PC-3 (cell line): ENCODE measurements around the gene AFG1L. TPM values are rescaled to one million over a fixed set of nuclear protein-coding genes. Genes with fewer than 3 reads are reported as not detected.
"Not testable (repeated sequence)": the region's sequence is repeated elsewhere in the genome, so short reads cannot be mapped to it uniquely, and the experiment has no call there.

ENCODE experiments used
- ATAC-seq: fragments of 200-7000 bp; cut with Tn5 transposase; 2 replicates; pipeline ENCODE4 v1.9.1; 2020; ENCODE audit warnings: mild to moderate bottlenecking, moderate library complexity
- BruUV-seq: library from RNA; stranded (reverse); fragments of 400-500 nt; replicated peaks from 2 replicates; lab custom pipeline; 2021; lab: Mats Ljungman, UMichigan
- CTCF ChIA-PET: fragments of 300-600 bp; sonication (Branson Sonifier 250); formaldehyde crosslinking; loops from one replicate; lab custom pipeline; 2022; ENCODE audit warnings: antibody characterized with exemption; lab: Charles Lee
- POLR2A ChIA-PET: fragments of 300-600 bp; sonication (Branson Sonifier 250); formaldehyde crosslinking; loops from one replicate; lab custom pipeline; 2022; ENCODE audit warnings: antibody characterized with exemption; ENCODE audit not compliant: unreplicated experiment; lab: Charles Lee
- DNase-seq: peaks from one replicate; pipeline ENCODE4 v3.0.0-alpha.2; 2015
- H2AFZ ChIP-seq: fragments of 300-600 bp; sonication (generic); 2 replicates; pipeline ENCODE4 v1.6.0; 2016; ENCODE audit warnings: antibody characterized with exemption, low read length
- H3F3A ChIP-seq: fragments of 300-600 bp; sonication (generic); one replicate; pipeline ENCODE4 v1.6.0; 2017; ENCODE audit warnings: antibody characterized with exemption, low read length, control low read depth, mild to moderate bottlenecking; ENCODE audit not compliant: unreplicated experiment
- H3K27ac ChIP-seq: fragments of 300-600 bp; sonication (generic); 2 replicates; pipeline ENCODE4 v1.5.1; 2016; ENCODE audit warnings: mild to moderate bottlenecking, low read length
- H3K27me3 ChIP-seq: fragments of 300-600 bp; sonication (generic); 2 replicates; pipeline ENCODE4 v1.6.1; 2016; ENCODE audit warnings: low read length, mixed read lengths
- H3K36me3 ChIP-seq: fragments of 300-600 bp; sonication (generic); 2 replicates; pipeline ENCODE4 v1.6.1; 2016; ENCODE audit warnings: low read depth, mixed run types, low read length, mixed read lengths
- H3K4me1 ChIP-seq: fragments of 300-600 bp; sonication (generic); 2 replicates; pipeline ENCODE4 v1.5.1; 2016; ENCODE audit warnings: low read length; ENCODE audit not compliant: insufficient read depth
- H3K4me2 ChIP-seq: fragments of 300-600 bp; sonication (generic); 2 replicates; pipeline ENCODE4 v1.6.0; 2016; ENCODE audit warnings: low read length
- H3K4me3 ChIP-seq: fragments of 300-600 bp; sonication (generic); 2 replicates; pipeline ENCODE4 v1.5.1; 2016; ENCODE audit warnings: mild to moderate bottlenecking, low read length, mixed read lengths
- H3K79me2 ChIP-seq: fragments of 300-600 bp; sonication (generic); 2 replicates; pipeline ENCODE4 v1.6.1; 2017; ENCODE audit warnings: low read length, mixed read lengths
- H3K9ac ChIP-seq: fragments of 300-600 bp; sonication (generic); 2 replicates; pipeline ENCODE4 v1.6.0; 2016; ENCODE audit warnings: mild to moderate bottlenecking, low read length
- H3K9me2 ChIP-seq: fragments of 300-600 bp; sonication (generic); replicated peaks from 2 replicates; pipeline ENCODE4 v1.6.1; 2016; ENCODE audit warnings: mixed run types, low read length, mixed read lengths
- H3K9me3 ChIP-seq: fragments of 300-600 bp; sonication (generic); 2 replicates; pipeline ENCODE4 v1.6.1; 2016; ENCODE audit warnings: low read length, mixed read lengths
- H4K20me1 ChIP-seq: fragments of 300-600 bp; sonication (generic); 2 replicates; pipeline ENCODE4 v1.6.1; 2016; ENCODE audit warnings: low read length, mixed read lengths
- CTCF ChIP-seq: fragments of 300-600 bp; sonication (generic); conservative IDR thresholded peaks from 2 replicates; pipeline ENCODE4 v1.5.1; 2017; ENCODE audit warnings: antibody characterized with exemption, low read depth, mild to moderate bottlenecking, low read length
- EZH2 ChIP-seq: fragments of 300-600 bp; sonication (generic); IDR thresholded peaks from one replicate; pipeline ENCODE4 v1.6.1; 2017; ENCODE audit warnings: antibody characterized with exemption, mild to moderate bottlenecking, low read length; ENCODE audit not compliant: unreplicated experiment
- EZH2phosphoT487 ChIP-seq: fragments of 300-600 bp; sonication (generic); IDR thresholded peaks from 2 replicates; pipeline ENCODE4 v1.6.1; 2018; ENCODE audit warnings: mild to moderate bottlenecking, antibody characterized with exemption, low read length, borderline replicate concordance
- intact Hi-C: fragments of 100-400 bp; cut with micrococcal nuclease; formaldehyde crosslinking; loops from 2 replicates; pipeline ENCODE4 v1.9.0; 2023
- total RNA-seq: library from RNA; depleted of rRNA; stranded (reverse); fragments of >200 nt; gene quantifications from 2 replicates; pipeline ENCODE4 v1.2.3, GENCODE V29; 2014

The AFG1L gene
- total RNA-seq, 1 experiment from 2014 or later, result 3.6 TPM

DNA sequence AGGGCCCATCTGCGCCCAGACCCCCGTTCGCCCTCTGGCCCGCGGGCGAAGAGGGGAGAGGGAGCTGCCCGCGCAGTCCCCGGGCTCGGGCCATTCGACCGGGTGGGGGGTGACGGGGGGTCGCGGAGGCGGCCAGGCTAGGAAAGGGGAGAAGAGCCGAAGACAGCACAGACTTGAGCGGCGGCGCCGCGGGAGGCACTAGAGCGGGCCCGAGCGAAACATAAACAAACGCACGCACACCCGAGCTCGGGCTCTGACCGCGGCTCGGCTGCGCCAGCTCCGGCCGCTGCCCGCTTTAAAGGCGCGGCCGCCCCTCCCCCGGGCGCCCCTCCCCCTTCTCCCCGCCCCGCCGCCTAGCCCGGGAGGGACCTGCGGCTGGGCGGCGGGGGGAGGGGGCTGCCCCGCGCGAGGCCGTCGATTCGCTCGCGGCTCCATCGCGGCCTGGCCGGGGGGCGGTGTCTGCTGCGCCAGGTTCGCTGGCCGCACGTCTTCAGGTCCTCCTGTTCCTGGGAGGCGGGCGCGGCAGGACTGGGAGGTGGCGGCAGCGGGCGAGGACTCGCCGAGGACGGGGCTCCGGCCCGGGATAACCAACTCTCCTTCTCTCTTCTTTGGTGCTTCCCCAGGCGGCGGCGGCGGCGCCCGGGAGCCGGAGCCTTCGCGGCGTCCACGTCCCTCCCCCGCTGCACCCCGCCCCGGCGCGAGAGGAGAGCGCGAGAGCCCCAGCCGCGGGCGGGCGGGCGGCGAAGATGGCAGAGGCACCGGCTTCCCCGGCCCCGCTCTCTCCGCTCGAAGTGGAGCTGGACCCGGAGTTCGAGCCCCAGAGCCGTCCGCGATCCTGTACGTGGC is 265.8 kb downstream of the AFG1L start, which contains the start of gene FOXO3:
FOXO3 (plus strand) TSS at position 455 of the 846 bp plus-strand sequence; CDS start at position 747, 292 bp downstream.
- peak within 1 kb of the TSS; percentile 79 for H3K27ac ChIP-seq
- H3K79me2 ChIP-seq, result peaks cover 52% of the 10 kb centered on the region
- H3K4me1 ChIP-seq, result peaks cover 27% of the 10 kb centered on the region
- CTCF ChIA-PET, result interaction anchor here (0.5 to 0.6 kb wide), 3 partner anchors 333 to 1243 kb away, joined by 4 to 6 read pairs (median 4); no protein-coding TSS in a partner anchor
- POLR2A ChIA-PET, result interaction anchor here (0.6 to 1.0 kb wide), 4 partner anchors 288 to 734 kb away, joined by 3 to 10 read pairs (median 6); partner anchors contain the start of gene ARMC2
- H3K36me3 ChIP-seq, result no peaks in the 10 kb centered on the region
- peak; percentile 85 for DNase-seq
- peak within 1 kb of the TSS; percentile 57 for H2AFZ ChIP-seq
- H3K9ac ChIP-seq, result peak within 1 kb of the TSS; percentile 78
- H3K9me3 ChIP-seq, result no peaks in the 10 kb centered on the region
- TF ChIP-seq EZH2phosphoT487 (peak; percentile 87), CTCF (no peak)
- peaks cover 20% of the 10 kb centered on the region; the same call in 1 of the 2 replicates for H4K20me1 ChIP-seq
- H3F3A ChIP-seq, result peaks cover 4% of the 10 kb centered on the region
- peak; percentile 32 for ATAC-seq
- BruUV-seq, result no TSS peak
- peak within 1 kb of the TSS; percentile 95 for H3K4me3 ChIP-seq
- no peaks in the 10 kb centered on the region for H3K27me3 ChIP-seq
- peak within 1 kb of the TSS; percentile 99 for H3K4me2 ChIP-seq
- intact Hi-C loops, result loop anchor here (1.0 to 5.0 kb wide), 3 partner anchors 112 to 277 kb away; no protein-coding TSS in a partner anchor
- H3K9me2 ChIP-seq, result no peaks in the 10 kb centered on the region

GRCh38 chr6:108561309-108561647 is 266.4 kb downstream of the AFG1L start:
- BruUV-seq, H3K36me3 ChIP-seq, DNase-seq, H3K9me2 ChIP-seq, H3F3A ChIP-seq, CTCF ChIA-PET, POLR2A ChIA-PET, H2AFZ ChIP-seq, H3K9me3 ChIP-seq, H3K27me3 ChIP-seq, ATAC-seq: not testable (repeated sequence)
- Histone ChIP-seq H3K27ac (peak overlapping the region; percentile 16; the same call in 1 of the 2 replicates), H4K20me1 (peaks cover 26% of the 10 kb centered on the region), H3K9ac (peak overlapping the region; percentile 78), H3K4me1 (peaks cover 33% of the 10 kb centered on the region), H3K4me3 (peak overlapping the region; percentile 95), H3K4me2 (peak overlapping the region; percentile 82), H3K79me2 (peaks cover 58% of the 10 kb centered on the region)
- intact Hi-C loops, result loop anchor here (5.0 kb wide), 2 partner anchors 111 to 276 kb away; no protein-coding TSS in a partner anchor

GRCh38 chr6:108561742-108562502 is 267.1 kb downstream of the AFG1L start:
- Histone ChIP-seq H4K20me1 (peaks cover 32% of the 10 kb centered on the region), H3F3A (peaks cover 4% of the 10 kb centered on the region), H3K4me3 (peak overlapping the region; percentile 95), H3K27ac (peak overlapping the region; percentile 79), H3K27me3 (no peaks in the 10 kb centered on the region), H3K9me2 (no peaks in the 10 kb centered on the region), H3K4me2 (peak overlapping the region; percentile 82), H3K79me2 (peaks cover 65% of the 10 kb centered on the region), H3K36me3 (peaks cover 5% of the 10 kb centered on the region; the same call in 1 of the 2 replicates), H3K9ac (peak overlapping the region; percentile 78), H3K9me3 (no peaks in the 10 kb centered on the region), H3K4me1 (peaks cover 35% of the 10 kb centered on the region), H2AFZ (peak overlapping the region; percentile 51; the same call in 1 of the 2 replicates)
- CTCF ChIA-PET, result no interaction called here
- POLR2A ChIA-PET, result interaction anchor here (0.6 kb wide), 1 partner anchor 24 kb away, joined by 6 read pairs; no protein-coding TSS in a partner anchor
- no peak for TF ChIP-seq EZH2phosphoT487
- TF ChIP-seq CTCF, result no peak
- no peak for TF ChIP-seq EZH2
- BruUV-seq, result TSS peak; percentile 74
- intact Hi-C loops, result loop anchor here (1.0 to 5.0 kb wide), 3 partner anchors 110 to 275 kb away; no protein-coding TSS in a partner anchor
- ATAC-seq, result no peak
- DNase-seq, result peak; percentile 11
